ENCODE measurements around the gene CREBL2. TPM values are rescaled to one million over a fixed set of nuclear protein-coding genes. Genes with fewer than 3 reads are reported as not detected.
"Not testable (repeated sequence)": the region's sequence is repeated elsewhere in the genome, so short reads cannot be mapped to it uniquely, and the experiment has no call there.

The CREBL2 gene
- 37.9 and 42.4 TPM in 2 replicates for total RNA-seq

- peak; percentile 97 for DNase-seq
Observed at GRCh38 chr12:12611512-12612306, at the start of gene CREBL2. Gene CREBL2 (plus strand): TSS chr12:12611876. CDS start chr12:12612173, 297 bp downstream.

- peak; percentile 45 for DNase-seq
Observed at GRCh38 chr12:12562016-12562483, 49.6 kb upstream of the CREBL2 start.

- peak; percentile 95 for DNase-seq
Observed at GRCh38 chr12:12562585-12563261, 49.0 kb upstream of the CREBL2 start, which contains the start of gene DUSP16. Gene DUSP16 (minus strand): TSS chr12:12562863. CDS start chr12:12521098, 41,765 bp downstream.

- DNase-seq = peak; percentile 43
Observed at GRCh38 chr12:12563290-12563928, 48.3 kb upstream of the CREBL2 start.

GRCh38 chr12:12564911-12565310 is 46.8 kb upstream of the CREBL2 start:
- DNase-seq = no peak

GRCh38 chr12:12565971-12566370 is 45.7 kb upstream of the CREBL2 start:
- not testable (repeated sequence) for DNase-seq

GRCh38 chr12:12572659-12573058 is 39.0 kb upstream of the CREBL2 start:
- DNase-seq = no peak

- DNase-seq = no peak
Observed at GRCh38 chr12:12577786-12578185, 33.9 kb upstream of the CREBL2 start.

- DNase-seq = not testable (repeated sequence)
Observed at GRCh38 chr12:12580716-12581115, 31.0 kb upstream of the CREBL2 start.

GRCh38 chr12:12582193-12582881 is 29.3 kb upstream of the CREBL2 start:
- DNase-seq = no peak

GRCh38 chr12:12582895-12583303 is 28.8 kb upstream of the CREBL2 start:
- DNase-seq = no peak

- DNase-seq = no peak
Observed at GRCh38 chr12:12583510-12584178, 28.0 kb upstream of the CREBL2 start.

- DNase-seq = peak; percentile 64
Observed at GRCh38 chr12:12585115-12585863, 26.4 kb upstream of the CREBL2 start.

GRCh38 chr12:12586879-12587675 is 24.6 kb upstream of the CREBL2 start:
- DNase-seq = no peak

GRCh38 chr12:12587878-12588277 is 23.8 kb upstream of the CREBL2 start:
- no peak for DNase-seq

GRCh38 chr12:12588436-12588835 is 23.2 kb upstream of the CREBL2 start:
- DNase-seq = not testable (repeated sequence)

GRCh38 chr12:12590961-12591360 is 20.7 kb upstream of the CREBL2 start:
- DNase-seq = no peak

- no peak for DNase-seq
Observed at GRCh38 chr12:12592930-12593329, 18.7 kb upstream of the CREBL2 start.

GRCh38 chr12:12595929-12596328 is 15.7 kb upstream of the CREBL2 start:
- not testable (repeated sequence) for DNase-seq

- not testable (repeated sequence) for DNase-seq
Observed at GRCh38 chr12:12596598-12596997, 15.1 kb upstream of the CREBL2 start.
